Upper lobe of left lung (tissue), 6 donors: ENCODE data around the gene AHCYL2. TPM values are rescaled to one million over a fixed set of nuclear protein-coding genes. Genes with fewer than 3 reads are reported as not detected.

Source experiments
- ATAC-seq, 2 donors: fragments of 200-7000 bp; cut with Tn5 transposase; one replicate each; pipeline ENCODE4 v1.9.1; 2022; ENCODE audit warnings: mild to moderate bottlenecking in 2 of 2, moderate library complexity in 2 of 2; ENCODE audit not compliant: low FRiP score in 2 of 2
- DNase-seq, 2 donors: peaks; one replicate each; pipeline ENCODE4 v3.0.0-alpha.2; 2019 to 2020
- H3K27ac ChIP-seq, 4 donors: fragments of 200-600 bp; sonication (generic); one replicate each; pipeline ENCODE4 v1.5.1; 2016 to 2019
- H3K27me3 ChIP-seq, 4 donors: fragments of 200-600 bp; sonication (generic); one replicate each; pipeline ENCODE4 v1.5.1; 2017 to 2019
- H3K36me3 ChIP-seq, 4 donors: fragments of 200-600 bp; sonication (generic); one replicate each; pipeline ENCODE4 v1.5.1; 2016 to 2019
- H3K4me1 ChIP-seq, 4 donors: fragments of 200-600 bp; sonication (generic); one replicate each; pipeline ENCODE4 v1.5.1; 2018 to 2019
- H3K4me3 ChIP-seq, 4 donors: fragments of 200-600 bp; sonication (generic); one replicate each; pipeline ENCODE4 v1.5.1; 2017 to 2019; ENCODE audit warnings: mild to moderate bottlenecking in 2 of 4, moderate library complexity in 1 of 4
- H3K9me3 ChIP-seq, 4 donors: fragments of 200-600 bp; sonication (generic); one replicate each; pipeline ENCODE4 v1.5.1; 2018 to 2019
- EP300 ChIP-seq, 4 donors: sonication (generic); formaldehyde crosslinking; IDR thresholded peaks; one replicate each; pipeline ENCODE4 v1.5.1; 2017; ENCODE audit warnings: antibody characterized with exemption in 4 of 4, control low read depth in 2 of 4
- POLR2A ChIP-seq, 4 donors: fragments of 450-650 bp; IDR thresholded peaks; one replicate each; pipeline ENCODE4 v1.5.1; 2016 to 2017; ENCODE audit warnings: antibody characterized with exemption in 4 of 4, mild to moderate bottlenecking in 2 of 4
- POLR2AphosphoS5 ChIP-seq, 2 donors: sonication (generic); formaldehyde crosslinking; IDR thresholded peaks; one replicate each; pipeline ENCODE4 v1.5.1; 2017; ENCODE audit warnings: antibody characterized with exemption in 2 of 2
- WGBS, 2 donors: methylation state at CpG; one replicate each; pipeline ENCODE4 v1.1.5; 2017 to 2018; 5-methylcytosine and 5-hydroxymethylcytosine counted together
- total RNA-seq, 6 donors: library from RNA; depleted of rRNA in 4 of 6; stranded (reverse); fragments of >200 nt in 4 of 6; gene quantifications; one replicate each; pipeline versions ENCODE4 v1.1.0 to v1.2.1, GENCODE V29; 2016 to 2021
- TF ChIP-seq, protein P1 (sequence below), 6 experiments: fragments of 450-650 bp in 4 of 6; fragments of 200-600 bp in 2 of 6; sonication (generic) in 2 of 6; IDR thresholded peaks; one replicate each; pipeline ENCODE4 v1.5.1; 2016 to 2019; ENCODE audit warnings: antibody characterized with exemption in 6 of 6
- donor health status: DM: no; HTN: no; CAD: no; lungs with moderate emphysema.
- donor health status: DM: no; HTN: yes; CAD: no; lungs with severe emphysema.

The AHCYL2 gene
- total RNA-seq, 6 donors from 2014 or later, result 41.9 to 197 (median 110) TPM

DNA sequence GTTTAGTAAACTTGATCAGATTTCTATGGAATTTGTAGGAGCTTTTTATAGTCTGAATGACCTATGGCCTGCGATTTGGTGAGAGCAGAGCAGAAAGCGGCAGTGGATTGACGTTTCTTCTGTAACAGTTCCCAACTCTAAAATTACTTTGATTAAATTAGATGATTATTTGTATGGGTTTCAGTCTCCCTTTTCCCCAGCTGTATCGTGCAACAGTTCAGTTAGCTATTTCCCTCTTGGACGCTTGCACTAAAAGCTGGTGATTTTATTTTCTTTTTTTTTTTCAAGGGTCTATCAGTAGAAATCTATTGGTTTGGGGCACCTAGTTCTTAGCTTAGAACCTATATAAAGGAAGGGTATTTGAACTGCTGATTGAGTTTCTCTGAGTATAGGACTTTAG is 6.8 kb downstream of the AHCYL2 start:
- Histone ChIP-seq H3K9me3 (no peaks in the 10 kb centered on the region), H3K27ac (no peak overlapping the region), H3K36me3 (no peaks in the 10 kb centered on the region), H3K4me3 (no peak overlapping the region), H3K27me3 (no peaks in the 10 kb centered on the region), H3K4me1 (no peaks in the 10 kb centered on the region)
- TF ChIP-seq POLR2AphosphoS5 (IDR thresholded peaks at IDR 0.05) (no peak), EP300 (IDR thresholded peaks at IDR 0.05) (no peak)
- DNase-seq (no peak), ATAC-seq (no peak)
- WGBS, 2 donors, result 73 to 93% methylated on average over 5 of the region's 5 CpGs

DNA sequence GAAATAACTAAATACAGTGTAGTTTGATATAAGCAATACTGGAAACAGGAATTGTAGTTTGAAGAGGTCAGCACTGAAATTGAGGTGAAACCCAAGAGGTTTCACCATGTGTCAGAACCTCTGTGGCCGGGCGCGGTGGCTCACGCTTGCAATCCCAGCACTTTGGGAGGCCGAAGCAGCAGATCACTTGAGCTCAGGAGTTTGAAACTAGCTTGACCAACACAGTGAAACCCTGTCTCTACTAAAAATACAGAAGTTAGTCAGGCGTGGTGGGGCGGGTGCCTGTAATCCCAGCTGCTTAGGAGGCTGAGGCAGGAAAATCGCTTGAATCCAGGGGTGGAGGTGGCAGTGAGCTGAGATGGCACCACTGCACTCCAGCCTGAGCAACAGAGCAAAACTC is 13.7 kb downstream of the AHCYL2 start:
- Histone ChIP-seq H3K9me3 (no peaks in the 10 kb centered on the region), H3K36me3 (no peaks in the 10 kb centered on the region), H3K27ac (no peak overlapping the region), H3K27me3 (no peaks in the 10 kb centered on the region), H3K4me3 (no peak overlapping the region), H3K4me1 (no peaks in the 10 kb centered on the region)
- DNase-seq (peak in 1 of 2 donors; percentile 49), ATAC-seq (no peak)
- 88 to 94% methylated on average over 8 of the region's 8 CpGs for WGBS, 2 donors
- TF ChIP-seq, protein P1, sequence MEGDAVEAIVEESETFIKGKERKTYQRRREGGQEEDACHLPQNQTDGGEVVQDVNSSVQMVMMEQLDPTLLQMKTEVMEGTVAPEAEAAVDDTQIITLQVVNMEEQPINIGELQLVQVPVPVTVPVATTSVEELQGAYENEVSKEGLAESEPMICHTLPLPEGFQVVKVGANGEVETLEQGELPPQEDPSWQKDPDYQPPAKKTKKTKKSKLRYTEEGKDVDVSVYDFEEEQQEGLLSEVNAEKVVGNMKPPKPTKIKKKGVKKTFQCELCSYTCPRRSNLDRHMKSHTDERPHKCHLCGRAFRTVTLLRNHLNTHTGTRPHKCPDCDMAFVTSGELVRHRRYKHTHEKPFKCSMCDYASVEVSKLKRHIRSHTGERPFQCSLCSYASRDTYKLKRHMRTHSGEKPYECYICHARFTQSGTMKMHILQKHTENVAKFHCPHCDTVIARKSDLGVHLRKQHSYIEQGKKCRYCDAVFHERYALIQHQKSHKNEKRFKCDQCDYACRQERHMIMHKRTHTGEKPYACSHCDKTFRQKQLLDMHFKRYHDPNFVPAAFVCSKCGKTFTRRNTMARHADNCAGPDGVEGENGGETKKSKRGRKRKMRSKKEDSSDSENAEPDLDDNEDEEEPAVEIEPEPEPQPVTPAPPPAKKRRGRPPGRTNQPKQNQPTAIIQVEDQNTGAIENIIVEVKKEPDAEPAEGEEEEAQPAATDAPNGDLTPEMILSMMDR (IDR thresholded peaks at IDR 0.05), result no peak
- TF ChIP-seq POLR2AphosphoS5 (IDR thresholded peaks at IDR 0.05) (no peak), POLR2A (IDR thresholded peaks at IDR 0.05) (no peak), EP300 (IDR thresholded peaks at IDR 0.05) (no peak)

DNA sequence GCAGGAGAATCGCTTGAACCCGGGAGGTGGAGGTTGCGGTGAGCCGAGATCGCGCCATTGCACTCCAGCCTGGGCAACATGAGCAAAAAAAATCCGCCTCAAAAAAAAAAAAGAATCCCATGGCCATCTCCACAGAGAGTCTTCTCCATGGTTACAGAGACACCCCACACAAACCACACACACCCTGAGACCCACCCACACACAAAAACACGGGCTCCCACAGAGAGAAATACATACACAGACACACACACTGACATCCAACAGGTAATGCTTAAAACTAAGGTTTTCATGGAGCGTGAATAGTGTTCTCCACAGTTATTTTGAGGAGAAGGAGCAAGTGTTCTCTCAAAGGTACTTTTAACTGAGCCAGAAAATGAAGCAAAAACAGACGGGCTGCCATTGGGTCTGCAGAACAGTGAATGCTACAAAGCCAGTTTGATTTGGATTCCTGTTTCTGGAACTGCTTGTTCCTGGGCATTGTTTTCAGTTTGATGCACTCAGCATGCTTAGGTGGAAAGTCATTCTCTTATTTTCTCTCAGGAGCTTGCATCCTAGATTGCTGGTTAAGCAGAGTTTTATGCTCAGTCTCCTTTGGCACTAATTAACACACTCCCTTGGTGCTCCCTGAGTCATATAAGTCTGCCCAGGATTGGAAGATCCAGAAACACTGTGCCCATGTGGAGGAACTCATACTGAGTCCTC is 15.4 kb downstream of the AHCYL2 start:
- Histone ChIP-seq H3K27me3 (no peaks in the 10 kb centered on the region), H3K4me3 (no peak overlapping the region), H3K27ac (no peak overlapping the region), H3K9me3 (no peaks in the 10 kb centered on the region), H3K4me1 (no peaks in the 10 kb centered on the region), H3K36me3 (no peaks in the 10 kb centered on the region)
- WGBS, 2 donors, result 94 to 97% methylated on average over 10 of the region's 10 CpGs
- no peak for DNase-seq
- ATAC-seq, result no peak
- no peak for TF ChIP-seq POLR2A (IDR thresholded peaks at IDR 0.05)
- no peak for TF ChIP-seq POLR2AphosphoS5 (IDR thresholded peaks at IDR 0.05)
- TF ChIP-seq, protein P1 (IDR thresholded peaks at IDR 0.05), result no peak
- no peak for TF ChIP-seq EP300 (IDR thresholded peaks at IDR 0.05)

DNA sequence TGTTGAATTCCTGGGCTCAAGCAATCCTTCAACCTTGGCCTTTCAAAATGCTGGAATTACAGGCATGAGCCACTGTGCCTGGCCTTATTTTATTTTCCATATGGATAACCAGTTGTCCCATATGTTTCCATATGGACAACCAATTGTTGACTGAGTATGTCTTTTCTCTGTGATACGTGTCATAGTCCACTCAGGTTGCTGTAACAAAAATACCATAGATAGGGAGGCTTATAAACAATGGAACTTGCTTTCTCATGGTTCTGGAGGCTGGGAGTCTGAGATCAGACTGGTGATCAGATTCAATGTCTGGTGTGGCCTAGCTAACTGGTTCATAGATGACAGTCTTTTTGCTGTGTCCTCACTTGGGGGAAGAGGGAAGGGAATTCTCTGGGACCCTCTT is 19.4 kb downstream of the AHCYL2 start:
- ATAC-seq, result no peak
- Histone ChIP-seq H3K4me1 (no peaks in the 10 kb centered on the region), H3K36me3 (no peaks in the 10 kb centered on the region), H3K27ac (no peak overlapping the region), H3K9me3 (no peaks in the 10 kb centered on the region), H3K4me3 (no peak overlapping the region), H3K27me3 (no peaks in the 10 kb centered on the region)
- no peak for DNase-seq
- 91 to 100% methylated on average over 1 of the region's 1 CpG for WGBS, 2 donors
- TF ChIP-seq POLR2AphosphoS5 (IDR thresholded peaks at IDR 0.05) (no peak), POLR2A (IDR thresholded peaks at IDR 0.05) (no peak), EP300 (IDR thresholded peaks at IDR 0.05) (no peak)
- TF ChIP-seq, protein P1 (IDR thresholded peaks at IDR 0.05), result no peak

DNA sequence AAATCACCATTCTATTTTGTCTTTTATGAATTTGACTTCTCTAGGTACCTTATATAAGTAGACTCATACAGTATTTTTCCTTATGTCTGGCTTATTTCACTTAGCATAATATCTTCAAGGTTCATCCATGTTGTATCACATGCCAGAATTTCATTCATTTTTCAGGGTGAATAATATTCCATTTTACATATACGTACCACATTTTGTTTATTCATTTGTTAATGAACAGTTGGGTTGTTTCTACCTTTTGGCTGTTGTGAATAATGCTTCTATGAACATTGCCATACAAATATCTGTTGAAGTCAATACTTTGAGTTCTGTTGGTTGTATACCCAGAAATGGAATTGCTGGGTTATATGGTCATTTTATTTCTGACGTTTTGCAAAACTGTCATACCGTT is 20.7 kb downstream of the AHCYL2 start:
- Histone ChIP-seq H3K27ac (no peak overlapping the region), H3K9me3 (no peaks in the 10 kb centered on the region), H3K4me1 (no peaks in the 10 kb centered on the region), H3K27me3 (no peaks in the 10 kb centered on the region), H3K4me3 (no peak overlapping the region), H3K36me3 (no peaks in the 10 kb centered on the region)
- 63 to 95% methylated on average over 3 of the region's 3 CpGs for WGBS, 2 donors
- DNase-seq (no peak), ATAC-seq (no peak)
- no peak for TF ChIP-seq EP300 (IDR thresholded peaks at IDR 0.05)
- TF ChIP-seq POLR2A (IDR thresholded peaks at IDR 0.05), result no peak
- TF ChIP-seq, protein P1 (IDR thresholded peaks at IDR 0.05), result no peak
- TF ChIP-seq POLR2AphosphoS5 (IDR thresholded peaks at IDR 0.05), result no peak
